HepG2 (cell line): Measurements from ENCODE around the gene GRB2. TPM values are rescaled to one million over a fixed set of nuclear protein-coding genes. Genes with fewer than 3 reads are reported as not detected.

Experiments
- GTF2F1 ChIP-seq: fragments of 150-350 bp; IDR thresholded peaks from 2 replicates; pipeline ENCODE4 v1.6.1; 2014; ENCODE audit warnings: low read length
- MLLT10 ChIP-seq: sonication (generic); formaldehyde crosslinking; IDR thresholded peaks from 2 replicates; pipeline ENCODE4 v1.4.0; 2020; ENCODE audit warnings: missing genetic modification reagents
- SIN3A ChIP-seq: IDR thresholded peaks from 2 replicates; pipeline ENCODE4 v1.6.1; 2011; ENCODE audit warnings: low read depth, mild to moderate bottlenecking, control low read depth, low read length, borderline replicate concordance
- SMARCC2 ChIP-seq: fragments of 450-650 bp; IDR thresholded peaks from 2 replicates; pipeline ENCODE4 v1.6.1; 2017; ENCODE audit warnings: antibody characterized with exemption, mild to moderate bottlenecking
- THAP9 ChIP-seq: sonication (generic); formaldehyde crosslinking; IDR thresholded peaks from 2 replicates; pipeline ENCODE4; 2020; ENCODE audit warnings: missing genetic modification reagents, mild to moderate bottlenecking, borderline replicate concordance
- TSC22D2 ChIP-seq: sonication (generic); formaldehyde crosslinking; IDR thresholded peaks from 2 replicates; pipeline ENCODE4 v1.5.1; 2020; ENCODE audit warnings: missing genetic modification reagents, mild to moderate bottlenecking, borderline replicate concordance
- XBP1 ChIP-seq: sonication (generic); formaldehyde crosslinking; IDR thresholded peaks from 2 replicates; pipeline ENCODE4 v1.5.0; 2020; ENCODE audit warnings: missing genetic modification reagents
- ZBTB2 ChIP-seq: sonication (generic); formaldehyde crosslinking; IDR thresholded peaks from 2 replicates; pipeline ENCODE4 v1.8.0; 2022; ENCODE audit warnings: low read depth, missing genetic modification reagents
- ZNF234 ChIP-seq: sonication (generic); formaldehyde crosslinking; conservative IDR thresholded peaks from 2 replicates; pipeline ENCODE4 v1.5.1; 2020; ENCODE audit warnings: mild to moderate bottlenecking, missing genetic modification reagents
- ZNF253 ChIP-seq: sonication (generic); formaldehyde crosslinking; IDR thresholded peaks from 2 replicates; pipeline ENCODE4 v1.8.0; 2022; ENCODE audit warnings: mild to moderate bottlenecking, missing genetic modification reagents, borderline replicate concordance
- ZNF430 ChIP-seq: sonication (generic); formaldehyde crosslinking; IDR thresholded peaks from 2 replicates; pipeline ENCODE4 v1.9.0; 2021; ENCODE audit warnings: mild to moderate bottlenecking, missing genetic modification reagents
- ZNF512B ChIP-seq: sonication (generic); formaldehyde crosslinking; IDR thresholded peaks from 2 replicates; pipeline ENCODE4 v1.5.1; 2020; ENCODE audit warnings: missing genetic modification reagents, mild to moderate bottlenecking, borderline replicate concordance
- polyA plus RNA-seq, 8 experiments: library from polyadenylated mRNA; depleted of rRNA in 3 of 8; stranded (reverse) in 7 of 8; unstranded in 1 of 8; fragments of >200 nt; fragmentation: Illumina TruSeq in 4 of 8; extraction: Trizol in 4 of 8; gene quantifications; 2 replicates each; pipeline versions ENCODE4 v1.2.1 to v1.2.3, GENCODE V29; 2011 to 2016; ENCODE audit warnings: low read depth in 4 of 8, missing spikeins in 1 of 8, mixed read lengths in 1 of 8; ENCODE audit not compliant: insufficient read depth in 1 of 8
- total RNA-seq, 5 experiments: library from RNA; depleted of rRNA; stranded (reverse); fragments of >200 nt; fragmentation: Illumina TruSeq; extraction: Trizol; gene quantifications; 2 replicates each; pipeline ENCODE4 v1.2.3, GENCODE V29; 2016; ENCODE audit warnings: low read depth in 1 of 5
- TF ChIP-seq, protein P1 (sequence below): sonication (generic); formaldehyde crosslinking; IDR thresholded peaks from 2 replicates; pipeline ENCODE4 v1.8.1; 2023; ENCODE audit warnings: mild to moderate bottlenecking, inconsistent platforms, moderate library complexity, missing genetic modification reagents, borderline replicate concordance
- TF ChIP-seq, protein P2 (sequence below): sonication (generic); formaldehyde crosslinking; IDR thresholded peaks from 2 replicates; pipeline ENCODE4 v1.4.0; 2020; ENCODE audit warnings: missing genetic modification reagents

The GRB2 gene
- total and polyA plus RNA-seq, 2 of the 13 experiments (the other 11 are each of a cell fraction or from before 2014, with no cell fraction given) = 84.6 to 92.3 TPM

DNA sequence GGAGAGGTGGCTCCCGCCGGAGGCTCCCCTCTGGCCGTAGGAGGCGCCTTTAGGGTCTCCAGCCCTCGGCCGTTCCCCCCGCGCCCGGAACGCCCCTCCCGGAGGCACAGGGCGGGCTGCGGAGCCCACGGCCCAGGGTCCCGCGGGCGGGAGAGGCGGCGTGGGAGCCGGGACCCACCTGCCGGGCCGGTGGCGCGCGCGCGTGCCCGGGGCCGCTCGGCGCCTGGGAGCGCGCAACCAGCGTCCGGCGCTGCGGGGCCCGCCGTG lies 134.6 kb downstream of the GRB2 start, which contains the start of gene MIF4GD (continued):
- TF ChIP-seq ZBTB2 (CRISPR knock-in tag) (no peak), GTF2F1 (no peak), ZNF253 (CRISPR knock-in tag) (no peak), ZNF512B (no peak), ZNF430 (CRISPR knock-in tag) (peak; percentile 0; the same call in 1 of the 2 replicates), THAP9 (no peak), ZNF234 (CRISPR knock-in tag) (0 out of 2 replicates have a peak, but pooled peaks have one; percentile 23), MLLT10 (CRISPR knock-in tag) (no peak), SIN3A (peak; percentile 40; the same call in 1 of the 2 replicates), TSC22D2 (CRISPR knock-in tag) (no peak), SMARCC2 (no peak), XBP1 (CRISPR knock-in tag) (no peak)
- TF ChIP-seq, protein P1, sequence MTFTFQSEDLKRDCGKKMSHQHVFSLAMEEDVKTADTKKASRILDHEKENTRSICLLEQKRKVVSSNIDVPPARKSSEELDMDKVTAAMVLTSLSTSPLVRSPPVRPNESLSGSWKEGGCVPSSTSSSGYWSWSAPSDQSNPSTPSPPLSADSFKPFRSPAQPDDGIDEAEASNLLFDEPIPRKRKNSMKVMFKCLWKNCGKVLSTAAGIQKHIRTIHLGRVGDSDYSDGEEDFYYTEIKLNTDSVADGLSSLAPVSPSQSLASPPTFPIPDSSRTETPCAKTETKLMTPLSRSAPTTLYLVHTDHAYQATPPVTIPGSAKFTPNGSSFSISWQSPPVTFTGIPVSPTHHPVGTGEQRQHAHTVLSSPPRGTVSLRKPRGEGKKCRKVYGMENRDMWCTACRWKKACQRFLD (CRISPR knock-in tag) = no peak; the same call in 1 of the 2 replicates
- TF ChIP-seq, protein P2, sequence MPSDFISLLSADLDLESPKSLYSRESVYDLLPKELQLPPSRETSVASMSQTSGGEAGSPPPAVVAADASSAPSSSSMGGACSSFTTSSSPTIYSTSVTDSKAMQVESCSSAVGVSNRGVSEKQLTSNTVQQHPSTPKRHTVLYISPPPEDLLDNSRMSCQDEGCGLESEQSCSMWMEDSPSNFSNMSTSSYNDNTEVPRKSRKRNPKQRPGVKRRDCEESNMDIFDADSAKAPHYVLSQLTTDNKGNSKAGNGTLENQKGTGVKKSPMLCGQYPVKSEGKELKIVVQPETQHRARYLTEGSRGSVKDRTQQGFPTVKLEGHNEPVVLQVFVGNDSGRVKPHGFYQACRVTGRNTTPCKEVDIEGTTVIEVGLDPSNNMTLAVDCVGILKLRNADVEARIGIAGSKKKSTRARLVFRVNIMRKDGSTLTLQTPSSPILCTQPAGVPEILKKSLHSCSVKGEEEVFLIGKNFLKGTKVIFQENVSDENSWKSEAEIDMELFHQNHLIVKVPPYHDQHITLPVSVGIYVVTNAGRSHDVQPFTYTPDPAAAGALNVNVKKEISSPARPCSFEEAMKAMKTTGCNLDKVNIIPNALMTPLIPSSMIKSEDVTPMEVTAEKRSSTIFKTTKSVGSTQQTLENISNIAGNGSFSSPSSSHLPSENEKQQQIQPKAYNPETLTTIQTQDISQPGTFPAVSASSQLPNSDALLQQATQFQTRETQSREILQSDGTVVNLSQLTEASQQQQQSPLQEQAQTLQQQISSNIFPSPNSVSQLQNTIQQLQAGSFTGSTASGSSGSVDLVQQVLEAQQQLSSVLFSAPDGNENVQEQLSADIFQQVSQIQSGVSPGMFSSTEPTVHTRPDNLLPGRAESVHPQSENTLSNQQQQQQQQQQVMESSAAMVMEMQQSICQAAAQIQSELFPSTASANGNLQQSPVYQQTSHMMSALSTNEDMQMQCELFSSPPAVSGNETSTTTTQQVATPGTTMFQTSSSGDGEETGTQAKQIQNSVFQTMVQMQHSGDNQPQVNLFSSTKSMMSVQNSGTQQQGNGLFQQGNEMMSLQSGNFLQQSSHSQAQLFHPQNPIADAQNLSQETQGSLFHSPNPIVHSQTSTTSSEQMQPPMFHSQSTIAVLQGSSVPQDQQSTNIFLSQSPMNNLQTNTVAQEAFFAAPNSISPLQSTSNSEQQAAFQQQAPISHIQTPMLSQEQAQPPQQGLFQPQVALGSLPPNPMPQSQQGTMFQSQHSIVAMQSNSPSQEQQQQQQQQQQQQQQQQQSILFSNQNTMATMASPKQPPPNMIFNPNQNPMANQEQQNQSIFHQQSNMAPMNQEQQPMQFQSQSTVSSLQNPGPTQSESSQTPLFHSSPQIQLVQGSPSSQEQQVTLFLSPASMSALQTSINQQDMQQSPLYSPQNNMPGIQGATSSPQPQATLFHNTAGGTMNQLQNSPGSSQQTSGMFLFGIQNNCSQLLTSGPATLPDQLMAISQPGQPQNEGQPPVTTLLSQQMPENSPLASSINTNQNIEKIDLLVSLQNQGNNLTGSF (CRISPR knock-in tag) = no peak
